ENCODE results near the gene AGXT.

DNA sequence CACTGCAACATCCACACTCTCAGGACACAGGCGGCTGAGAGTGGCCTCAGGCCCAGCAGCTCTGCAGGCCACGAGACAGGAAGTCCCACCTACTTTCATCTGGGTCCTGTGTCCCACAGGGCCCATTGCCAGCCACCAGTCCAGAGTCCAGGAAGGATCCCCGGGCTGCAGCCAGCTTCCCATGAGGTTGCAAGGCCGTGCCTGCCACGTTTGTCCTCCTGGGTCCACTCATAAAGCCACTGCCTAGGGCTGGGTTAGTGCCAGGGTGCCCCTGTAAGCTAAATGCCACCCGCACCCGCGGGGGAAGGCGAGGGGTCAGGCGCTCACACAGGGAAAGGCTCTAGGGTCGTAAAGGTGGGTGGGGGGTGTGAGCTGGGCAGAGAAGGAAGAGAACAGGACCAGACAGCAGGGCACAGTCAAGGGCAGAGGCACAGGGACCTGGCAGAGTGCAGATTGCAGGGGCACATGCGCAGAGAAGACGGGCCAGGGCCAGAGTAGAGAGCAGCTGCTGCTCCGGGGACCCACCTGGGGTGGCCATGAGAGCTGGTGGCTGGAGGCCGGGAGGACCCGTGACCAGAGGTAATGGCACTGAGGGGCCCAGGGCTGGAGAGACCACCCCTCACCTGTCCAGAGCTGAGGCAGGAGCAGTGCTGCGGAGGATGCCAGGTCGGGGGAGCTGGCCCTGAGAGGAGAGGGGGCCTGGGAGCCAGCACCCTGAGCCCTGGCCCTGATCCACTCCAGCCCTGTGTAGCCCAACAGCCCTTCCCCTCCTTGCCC, 8.0 kb downstream of the AGXT start:
- TF ChIP-seq, protein P1, sequence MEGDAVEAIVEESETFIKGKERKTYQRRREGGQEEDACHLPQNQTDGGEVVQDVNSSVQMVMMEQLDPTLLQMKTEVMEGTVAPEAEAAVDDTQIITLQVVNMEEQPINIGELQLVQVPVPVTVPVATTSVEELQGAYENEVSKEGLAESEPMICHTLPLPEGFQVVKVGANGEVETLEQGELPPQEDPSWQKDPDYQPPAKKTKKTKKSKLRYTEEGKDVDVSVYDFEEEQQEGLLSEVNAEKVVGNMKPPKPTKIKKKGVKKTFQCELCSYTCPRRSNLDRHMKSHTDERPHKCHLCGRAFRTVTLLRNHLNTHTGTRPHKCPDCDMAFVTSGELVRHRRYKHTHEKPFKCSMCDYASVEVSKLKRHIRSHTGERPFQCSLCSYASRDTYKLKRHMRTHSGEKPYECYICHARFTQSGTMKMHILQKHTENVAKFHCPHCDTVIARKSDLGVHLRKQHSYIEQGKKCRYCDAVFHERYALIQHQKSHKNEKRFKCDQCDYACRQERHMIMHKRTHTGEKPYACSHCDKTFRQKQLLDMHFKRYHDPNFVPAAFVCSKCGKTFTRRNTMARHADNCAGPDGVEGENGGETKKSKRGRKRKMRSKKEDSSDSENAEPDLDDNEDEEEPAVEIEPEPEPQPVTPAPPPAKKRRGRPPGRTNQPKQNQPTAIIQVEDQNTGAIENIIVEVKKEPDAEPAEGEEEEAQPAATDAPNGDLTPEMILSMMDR (conservative IDR thresholded peaks at IDR 0.05; ENCODE audit: low read depth, low read length), result no peak
- TF ChIP-seq EZH2 (IDR thresholded peaks at IDR 0.05; ENCODE audit: borderline replicate concordance, low read depth, low read length, poor library complexity, severe bottlenecking), result no peak
